ENCODE results near the gene ATG4A.

ATG4A gene

DNA sequence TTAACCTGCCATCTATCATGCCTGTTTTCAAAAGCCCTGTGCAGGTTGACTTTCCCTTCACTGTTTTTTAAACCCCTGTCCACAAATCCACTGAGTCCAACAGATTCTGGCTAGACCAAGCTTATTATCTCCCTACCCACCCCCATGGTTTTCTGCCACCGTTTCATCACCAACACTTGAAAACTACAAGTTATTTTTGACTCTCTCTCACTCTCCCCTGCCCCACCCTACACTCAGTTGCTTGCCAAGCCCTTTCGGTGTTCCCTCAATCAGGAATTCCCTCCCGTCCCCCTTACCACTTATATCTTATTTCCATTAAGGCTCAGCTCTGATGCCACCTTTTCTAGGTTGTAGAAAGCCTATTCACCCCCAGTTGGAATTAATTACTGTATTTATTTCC is 29.7 kb downstream of the ATG4A start:
- H3K27ac ChIP-seq: no peak overlapping the region
- no peak for TF ChIP-seq ZFX (IDR thresholded peaks at IDR 0.05; ENCODE audit: borderline replicate concordance)
- TF ChIP-seq, protein P1, sequence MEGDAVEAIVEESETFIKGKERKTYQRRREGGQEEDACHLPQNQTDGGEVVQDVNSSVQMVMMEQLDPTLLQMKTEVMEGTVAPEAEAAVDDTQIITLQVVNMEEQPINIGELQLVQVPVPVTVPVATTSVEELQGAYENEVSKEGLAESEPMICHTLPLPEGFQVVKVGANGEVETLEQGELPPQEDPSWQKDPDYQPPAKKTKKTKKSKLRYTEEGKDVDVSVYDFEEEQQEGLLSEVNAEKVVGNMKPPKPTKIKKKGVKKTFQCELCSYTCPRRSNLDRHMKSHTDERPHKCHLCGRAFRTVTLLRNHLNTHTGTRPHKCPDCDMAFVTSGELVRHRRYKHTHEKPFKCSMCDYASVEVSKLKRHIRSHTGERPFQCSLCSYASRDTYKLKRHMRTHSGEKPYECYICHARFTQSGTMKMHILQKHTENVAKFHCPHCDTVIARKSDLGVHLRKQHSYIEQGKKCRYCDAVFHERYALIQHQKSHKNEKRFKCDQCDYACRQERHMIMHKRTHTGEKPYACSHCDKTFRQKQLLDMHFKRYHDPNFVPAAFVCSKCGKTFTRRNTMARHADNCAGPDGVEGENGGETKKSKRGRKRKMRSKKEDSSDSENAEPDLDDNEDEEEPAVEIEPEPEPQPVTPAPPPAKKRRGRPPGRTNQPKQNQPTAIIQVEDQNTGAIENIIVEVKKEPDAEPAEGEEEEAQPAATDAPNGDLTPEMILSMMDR (IDR thresholded peaks at IDR 0.05): no peak

DNA sequence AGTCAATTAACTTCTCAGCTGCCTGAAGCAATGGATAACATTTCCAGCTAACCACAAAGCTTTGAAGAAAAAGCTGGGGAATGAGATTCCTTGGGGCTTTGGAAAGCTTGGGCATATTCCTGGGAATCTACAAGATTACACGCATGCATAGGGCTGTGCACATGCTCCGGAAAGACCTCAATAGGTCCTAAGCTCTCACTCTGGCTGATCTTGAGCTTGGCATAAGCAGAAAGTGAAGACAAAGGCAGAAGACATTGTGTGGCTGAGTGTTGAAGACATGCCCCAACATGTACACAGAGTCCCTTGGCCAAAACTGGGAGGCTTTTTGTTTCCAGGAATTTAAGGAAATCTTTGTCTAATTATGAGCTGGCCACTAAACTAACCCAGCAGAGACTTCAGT is 31.2 kb downstream of the ATG4A start:
- TF ChIP-seq ZFX (IDR thresholded peaks at IDR 0.05; ENCODE audit: borderline replicate concordance): no peak
- TF ChIP-seq, protein P1 (IDR thresholded peaks at IDR 0.05): no peak
- H3K27ac ChIP-seq: no peak overlapping the region

- TF ChIP-seq, protein P1 (IDR thresholded peaks at IDR 0.05): no peak
- TF ChIP-seq ZFX (IDR thresholded peaks at IDR 0.05; ENCODE audit: borderline replicate concordance): no peak
- H3K27ac ChIP-seq: no peak overlapping the region
Measured at GRCh38 chrX:108123591-108124366, 32.2 kb downstream of the ATG4A start.

DNA sequence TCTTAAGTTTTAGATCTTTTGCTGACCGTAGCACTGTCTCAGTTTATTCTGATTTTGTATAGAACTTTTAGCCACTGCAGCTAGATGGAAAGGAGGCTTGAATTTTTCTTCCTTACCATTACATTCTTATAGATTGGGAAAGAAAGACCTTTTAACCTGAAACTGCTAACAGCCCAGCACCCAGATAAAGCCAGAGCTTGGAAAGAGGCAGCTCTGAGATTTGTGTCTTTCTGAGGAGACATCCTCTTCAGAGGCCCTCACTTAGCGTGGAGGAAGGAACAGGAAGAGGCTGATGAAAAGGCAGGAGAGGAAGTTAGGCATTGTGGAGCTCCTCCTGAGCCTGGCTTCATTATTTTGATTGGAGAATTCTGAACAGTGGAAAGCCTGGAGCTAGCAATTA is 35.1 kb downstream of the ATG4A start:
- no peak for TF ChIP-seq ZFX (IDR thresholded peaks at IDR 0.05; ENCODE audit: borderline replicate concordance)
- TF ChIP-seq, protein P1 (IDR thresholded peaks at IDR 0.05): no peak
- no peak overlapping the region for H3K27ac ChIP-seq

GRCh38 chrX:108127152-108127551 is 35.6 kb downstream of the ATG4A start:
- TF ChIP-seq, protein P1 (IDR thresholded peaks at IDR 0.05): no peak
- TF ChIP-seq ZFX (IDR thresholded peaks at IDR 0.05; ENCODE audit: borderline replicate concordance): no peak
- H3K27ac ChIP-seq: no peak overlapping the region

GRCh38 chrX:108130889-108131288 is 39.3 kb downstream of the ATG4A start:
- no peak overlapping the region for H3K27ac ChIP-seq
- TF ChIP-seq ZFX (IDR thresholded peaks at IDR 0.05; ENCODE audit: borderline replicate concordance): no peak
- TF ChIP-seq, protein P1 (IDR thresholded peaks at IDR 0.05): no peak

- no peak for TF ChIP-seq ZFX (IDR thresholded peaks at IDR 0.05; ENCODE audit: borderline replicate concordance)
Measured at GRCh38 chrX:108131471-108131870, 39.9 kb downstream of the ATG4A start.

More at GRCh38 chrX:108131471-108131870, 39.9 kb downstream of the ATG4A start:
- H3K27ac ChIP-seq: no peak overlapping the region

Measured in 22Rv1 (cell line).